ENCODE data around the gene NRDC. TPM values are rescaled to one million over a fixed set of nuclear protein-coding genes. Genes with fewer than 3 reads are reported as not detected.

Gene NRDC
- total and polyA plus RNA-seq, 9 of the 15 experiments (the other 6 are each of a cell fraction or from before 2014, with no cell fraction given), result 102 to 371 (median 201) TPM

GRCh38 chr1:51850420-51851223 lies 27.9 kb downstream of the NRDC start (continued):
- TF ChIP-seq CHD4 (IDR thresholded peaks at IDR 0.05; ENCODE audit: insufficient read depth, insufficient replicate concordance, low read depth, low read length, poor library complexity, severe bottlenecking) (no peak), RBM22 (IDR thresholded peaks at IDR 0.05; ENCODE audit: low read depth, low read length, poor library complexity, severe bottlenecking) (no peak), ZNF740 (CRISPR knock-in tag; IDR thresholded peaks at IDR 0.05) (no peak), ZNF740 (tag; IDR thresholded peaks at IDR 0.05) (peak in 1 of 2 experiments; percentile 43; a peak in 1 of 4 replicates), HMG20A (CRISPR knock-in tag; conservative IDR thresholded peaks at IDR 0.05) (no peak), ZBTB5 (IDR thresholded peaks at IDR 0.05) (no peak), ILK (tag; IDR thresholded peaks at IDR 0.05; ENCODE audit: borderline replicate concordance, low read depth) (no peak), ZBTB12 (CRISPR knock-in tag; IDR thresholded peaks at IDR 0.05) (no peak), ERF (CRISPR knock-in tag; IDR thresholded peaks at IDR 0.05) (0 out of 2 replicates have a peak, but pooled peaks have one; percentile 34), ZNF589 (CRISPR knock-in tag; IDR thresholded peaks at IDR 0.05; ENCODE audit: low read depth) (0 out of 2 replicates have a peak, but pooled peaks have one; percentile 7), SMARCE1 (IDR thresholded peaks at IDR 0.05) (peak; percentile 94), HDAC2 (IDR thresholded peaks at IDR 0.05) (peak; percentile 91), RFX5 (IDR thresholded peaks at IDR 0.05; ENCODE audit: low read depth, low read length) (no peak), TAF1 (IDR thresholded peaks at IDR 0.05; ENCODE audit: control insufficient read depth, extremely low read depth, insufficient read depth, low read length, severe bottlenecking) (no peak), ZBTB7A (IDR thresholded peaks at IDR 0.05; ENCODE audit: borderline replicate concordance, control insufficient read depth, low read depth, low read length) (no peak), DPF2 (IDR thresholded peaks at IDR 0.05) (peak; percentile 96), KLF13 (tag; IDR thresholded peaks at IDR 0.05; ENCODE audit: borderline replicate concordance, low read depth) (no peak), TOE1 (IDR thresholded peaks at IDR 0.05; ENCODE audit: borderline replicate concordance) (0 out of 2 replicates have a peak, but pooled peaks have one; percentile 65), TOE1 (CRISPR knock-in tag; IDR thresholded peaks at IDR 0.05; ENCODE audit: borderline replicate concordance, low read depth) (no peak), MEF2A (IDR thresholded peaks at IDR 0.05; ENCODE audit: control insufficient read depth, low read depth, low read length) (no peak)
